IPS DF 4.7 (cell line): ENCODE results near the gene ATL1.
"Not testable (repeated sequence)": the region's sequence is repeated elsewhere in the genome, so short reads cannot be mapped to it uniquely, and the experiment has no call there.

Experiments used
- DNase-seq: peaks from one replicate; pipeline ENCODE4 v3.0.0-alpha.2; 2013; ENCODE audit warnings: low spot score; ENCODE audit errors: extremely low read depth

ATL1 gene

GRCh38 chr14:50656776-50657175 lies 96.8 kb downstream of the ATL1 start:
- no peak for DNase-seq

DNA sequence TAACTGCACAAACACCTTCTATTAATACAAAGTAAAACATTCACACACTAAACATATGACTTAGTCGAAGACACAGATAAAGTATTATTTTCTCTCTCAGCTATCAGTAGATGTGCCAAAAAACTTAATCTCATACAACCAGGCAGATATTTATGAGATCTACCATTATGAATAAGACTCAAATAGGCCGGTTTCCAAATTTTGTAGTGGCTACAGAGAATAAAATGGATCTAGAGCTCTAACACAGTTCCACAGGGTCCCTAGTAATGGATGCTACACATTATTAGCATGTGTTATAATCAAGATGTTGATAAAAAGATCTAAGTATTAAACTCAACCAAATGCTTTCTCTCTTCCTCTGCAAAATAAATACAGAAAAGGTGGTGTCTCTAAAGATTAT lies 97.8 kb downstream of the ATL1 start:
- no peak for DNase-seq

GRCh38 chr14:50658203-50658602 lies 98.3 kb downstream of the ATL1 start:
- DNase-seq = no peak

GRCh38 chr14:50659327-50659974 lies 99.5 kb downstream of the ATL1 start:
- no peak for DNase-seq

DNA sequence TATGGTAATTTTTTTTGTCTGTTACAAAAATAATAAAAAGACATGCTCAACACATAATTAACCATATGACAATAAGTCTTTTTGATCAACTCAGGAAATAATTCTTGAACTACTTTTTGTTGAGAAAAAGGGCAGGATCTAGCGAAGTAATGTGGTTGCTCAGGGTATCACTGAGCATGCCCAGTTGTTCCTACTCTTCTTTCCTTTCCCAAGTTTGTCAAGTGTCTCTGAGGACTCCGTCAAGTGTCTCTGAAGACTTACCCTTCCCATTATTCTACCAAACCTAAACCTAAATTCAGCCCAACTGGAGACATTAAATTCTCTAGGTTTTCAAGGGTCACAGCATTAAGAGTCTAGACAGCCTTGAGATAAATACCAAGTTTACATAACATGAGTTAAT lies 104.6 kb downstream of the ATL1 start:
- DNase-seq = not testable (repeated sequence)

DNA sequence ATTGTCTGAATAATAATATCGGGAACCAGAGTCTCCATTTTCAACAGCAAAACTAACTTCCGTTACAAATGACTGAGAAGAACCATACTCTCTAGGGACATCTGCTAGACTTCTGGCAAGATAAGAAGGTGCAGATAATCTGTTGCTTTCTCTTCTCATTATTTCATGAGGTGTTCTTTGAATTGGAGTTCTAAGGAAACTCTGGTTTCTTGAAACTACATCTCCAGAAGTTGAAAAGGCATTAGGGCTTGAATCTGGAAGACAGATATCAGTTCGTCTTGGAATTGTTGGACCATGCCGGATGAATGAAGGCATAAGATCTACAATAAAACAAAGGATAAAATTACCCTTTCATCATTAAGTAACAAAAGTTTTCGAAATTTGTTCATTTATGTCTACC lies 105.4 kb downstream of the ATL1 start:
- DNase-seq = not testable (repeated sequence)

GRCh38 chr14:50666772-50667683 lies 107.1 kb downstream of the ATL1 start:
- DNase-seq = no peak

DNA sequence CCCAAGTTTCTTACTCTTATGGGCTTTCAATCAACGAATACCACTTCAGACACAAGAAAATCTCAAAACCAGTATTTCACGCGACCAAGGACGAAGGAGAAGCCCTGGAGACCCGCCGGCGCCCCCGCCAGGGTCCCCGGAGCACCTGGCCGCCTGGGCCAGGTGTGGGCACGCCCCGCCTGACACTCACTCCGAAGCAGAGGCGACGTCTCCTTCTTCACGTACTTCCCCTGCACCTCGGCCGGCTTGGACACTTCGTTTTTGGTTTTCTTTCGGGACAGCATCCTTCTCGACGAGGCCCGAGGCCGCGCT lies 107.7 kb downstream of the ATL1 start:
- no peak for DNase-seq

DNA sequence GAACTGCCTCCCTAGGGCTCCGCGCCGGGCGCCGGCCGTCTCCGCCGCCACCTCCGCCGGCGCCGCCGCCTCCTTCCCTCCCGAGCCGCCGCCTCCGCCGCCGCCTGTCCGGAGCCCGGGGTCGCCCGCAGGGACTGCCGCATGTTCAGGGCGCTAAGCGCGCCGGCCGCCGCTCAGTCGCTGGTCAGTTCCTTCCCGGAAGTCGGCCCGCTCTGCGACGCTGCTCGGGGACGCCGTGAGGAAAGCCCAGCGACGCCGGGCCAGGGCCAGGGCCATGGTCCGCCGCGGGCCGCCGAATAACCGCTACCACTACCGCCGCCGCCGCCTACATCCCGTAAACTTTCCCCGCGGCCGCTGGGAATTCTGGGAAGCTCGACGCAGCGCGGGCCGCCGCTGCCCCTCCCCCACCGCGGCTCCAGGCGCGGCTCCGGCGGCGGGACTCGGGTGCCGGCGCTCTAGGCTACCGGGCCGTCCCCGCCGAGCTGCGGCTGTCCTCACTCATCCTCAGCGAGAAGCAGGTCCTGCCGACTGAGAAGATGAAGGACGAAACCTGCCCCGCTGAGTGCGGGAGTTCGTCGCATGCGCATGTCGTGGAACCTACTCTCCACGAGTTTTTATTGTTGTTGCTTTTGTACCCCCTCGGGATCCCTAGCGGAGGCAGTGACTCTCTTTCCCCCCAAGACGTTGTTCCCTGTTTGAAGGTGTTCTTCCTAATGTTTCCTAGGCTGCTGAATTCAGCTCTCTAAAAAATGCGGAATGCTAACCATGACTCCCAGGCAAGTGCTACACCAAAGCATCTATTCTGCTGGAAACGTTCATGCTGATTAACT lies 108.3 kb downstream of the ATL1 start, which contains the start of gene SAV1:
SAV1 (minus strand) TSS at position 311 of the 830 bp plus-strand sequence. CDS start 339 bp downstream, outside the sequence.
- DNase-seq = no peak

DNA sequence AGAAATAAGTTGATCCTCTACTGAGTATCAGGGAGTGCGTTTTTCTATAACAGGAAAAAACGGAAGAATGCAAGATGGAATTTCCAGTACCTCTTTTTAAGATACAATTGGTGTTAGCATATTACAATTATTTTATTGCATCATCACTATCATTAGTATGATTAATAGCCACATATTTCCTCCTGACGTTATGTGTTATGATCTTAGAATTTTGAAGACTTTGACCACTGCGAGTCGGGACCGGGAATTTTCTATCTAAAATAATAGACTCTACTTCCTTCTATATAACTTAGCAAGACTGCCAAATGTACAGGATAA lies 108.8 kb downstream of the ATL1 start:
- DNase-seq = no peak

GRCh38 chr14:50669441-50669986 lies 109.6 kb downstream of the ATL1 start:
- no peak for DNase-seq

DNA sequence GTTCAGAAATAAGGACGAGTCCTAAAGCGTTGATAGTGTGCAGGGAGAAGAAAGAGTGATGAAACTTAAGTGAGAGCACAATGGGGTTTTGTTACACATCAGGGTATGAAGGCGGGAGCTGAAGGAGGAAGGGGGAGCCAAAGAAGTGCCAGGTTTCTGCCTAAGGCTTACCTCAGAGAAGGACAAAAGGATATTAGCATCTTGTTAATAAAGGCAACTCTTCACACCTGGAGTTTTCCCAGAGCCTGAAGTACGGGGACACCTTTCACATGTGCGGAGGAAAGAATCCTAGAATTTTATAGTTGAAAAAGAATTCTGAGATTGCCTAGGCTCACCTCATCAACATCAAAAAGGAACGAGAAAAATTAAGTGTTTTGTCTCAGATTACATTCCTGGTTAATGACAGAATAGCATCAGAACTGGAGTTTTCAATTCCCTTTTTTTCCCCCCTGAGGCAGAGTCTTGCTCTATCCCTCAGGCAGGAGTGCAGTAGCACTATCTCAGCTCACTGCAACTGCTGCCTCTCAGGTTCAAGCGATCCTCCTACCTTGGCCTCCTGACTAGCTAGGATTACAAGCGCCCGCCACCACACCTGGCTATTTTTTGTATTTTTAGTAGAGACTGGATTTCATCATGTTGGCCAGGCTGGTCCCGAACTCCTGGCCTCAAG lies 110.4 kb downstream of the ATL1 start:
- no peak for DNase-seq

- DNase-seq = no peak
Observed at GRCh38 chr14:50670866-50671256, 110.9 kb downstream of the ATL1 start.

DNA sequence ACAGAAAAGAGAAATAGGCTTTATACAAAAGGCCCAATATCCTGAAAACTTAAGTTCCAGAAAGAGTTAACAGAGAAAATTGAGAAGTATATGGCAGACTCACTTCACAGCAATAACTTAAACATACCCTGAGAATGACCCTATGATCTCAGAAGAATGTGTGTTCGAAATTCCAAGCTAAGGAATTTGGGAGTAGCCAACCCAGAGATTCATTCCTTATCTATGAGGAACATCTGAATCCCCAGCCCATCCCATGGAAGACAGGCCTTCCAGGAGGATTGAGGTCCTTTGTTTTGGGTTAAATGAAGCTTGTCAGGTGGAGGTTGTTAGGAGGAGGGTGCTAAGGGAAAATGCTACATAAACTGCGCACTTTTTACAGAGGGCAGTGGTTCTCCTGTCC lies 115.7 kb downstream of the ATL1 start:
- DNase-seq = no peak

GRCh38 chr14:50676814-50677516 lies 117.0 kb downstream of the ATL1 start:
- DNase-seq = no peak

GRCh38 chr14:50677527-50678063 lies 117.7 kb downstream of the ATL1 start:
- no peak for DNase-seq

- no peak for DNase-seq
Observed at GRCh38 chr14:50678163-50678562, 118.2 kb downstream of the ATL1 start.

DNA sequence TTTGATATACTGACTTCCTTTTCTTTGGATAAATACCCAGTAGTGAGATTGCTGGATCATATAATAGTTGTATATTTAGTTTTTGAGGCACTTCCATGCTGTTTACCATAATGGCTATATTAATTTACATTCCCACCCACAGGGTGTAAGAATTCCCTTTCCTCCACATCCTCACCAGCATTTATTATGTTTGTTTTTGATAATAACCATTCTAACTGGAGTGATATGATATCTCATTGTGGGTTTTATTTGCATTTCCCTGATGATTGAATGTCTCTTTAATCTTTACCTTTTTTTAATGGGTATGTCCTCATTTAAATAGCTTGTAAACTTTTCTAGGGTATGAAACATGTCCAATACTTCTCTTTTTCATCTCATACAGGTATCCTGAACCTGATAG lies 119.7 kb downstream of the ATL1 start:
- DNase-seq = no peak
